Smooth muscle cell of the brain vasculature (primary cell): ENCODE results near the gene STXBP3.

Experiments
- DNase-seq: peaks from one replicate; pipeline ENCODE4 v3.0.0-alpha.2; 2012; ENCODE audit warnings: low read depth, low spot score

The STXBP3 gene

DNA sequence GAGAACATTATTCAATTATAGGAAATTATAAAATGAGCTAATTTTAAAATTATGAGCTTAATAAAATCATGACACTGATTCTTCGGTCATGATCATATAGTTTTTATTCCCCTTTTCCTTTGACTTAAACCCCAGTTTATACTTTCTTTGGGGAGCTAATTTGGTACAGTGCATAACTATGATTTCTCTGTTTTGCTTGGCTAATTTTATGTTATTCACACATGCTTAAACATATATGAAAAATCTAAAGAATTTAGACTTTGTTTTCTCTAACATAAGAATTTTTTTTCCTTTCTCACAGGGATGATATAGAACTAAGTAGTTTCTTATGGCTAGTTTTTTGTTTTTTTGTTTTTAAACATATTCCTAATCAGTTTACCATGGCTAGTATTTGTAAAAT is 52.5 kb downstream of the STXBP3 start:
- DNase-seq: no peak

DNA sequence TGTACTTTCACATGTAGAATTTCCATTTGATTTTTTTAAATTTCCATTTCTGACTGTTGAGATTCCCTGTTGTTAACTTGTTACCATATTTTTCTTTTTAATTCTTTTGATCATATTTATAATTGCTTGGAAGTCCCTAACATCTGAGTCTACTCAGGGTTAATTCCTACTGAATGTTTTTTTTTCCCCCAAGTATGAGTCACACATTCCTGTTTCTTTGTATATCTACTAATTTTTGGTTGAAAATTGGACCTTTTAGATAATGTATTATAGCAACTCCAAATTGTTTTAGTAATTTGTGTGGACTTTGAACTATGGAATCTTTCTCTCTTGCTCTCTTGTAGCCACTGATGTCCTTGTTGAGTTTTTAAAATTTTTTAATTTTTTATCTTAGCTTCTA is 54.6 kb downstream of the STXBP3 start:
- DNase-seq: no peak

DNA sequence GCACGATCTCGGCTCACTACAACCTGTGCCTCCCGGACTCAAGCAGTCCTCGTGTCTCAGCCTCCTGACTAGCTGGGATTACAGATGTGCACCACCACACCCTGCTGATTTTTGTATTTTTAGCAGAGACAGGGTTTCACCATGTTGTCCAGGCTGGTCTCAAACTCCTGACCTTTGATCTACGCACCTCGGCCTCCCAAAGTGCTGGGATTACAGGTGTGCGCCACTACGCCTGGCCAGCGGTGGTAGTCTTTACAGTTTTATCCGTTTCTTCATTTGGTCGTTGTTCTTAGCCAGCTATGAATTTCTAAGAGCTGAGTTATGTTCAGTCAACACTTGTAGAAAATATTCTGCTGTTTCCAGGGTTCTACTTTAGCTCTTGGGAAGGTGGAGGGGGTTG is 57.1 kb downstream of the STXBP3 start:
- DNase-seq: no peak

DNA sequence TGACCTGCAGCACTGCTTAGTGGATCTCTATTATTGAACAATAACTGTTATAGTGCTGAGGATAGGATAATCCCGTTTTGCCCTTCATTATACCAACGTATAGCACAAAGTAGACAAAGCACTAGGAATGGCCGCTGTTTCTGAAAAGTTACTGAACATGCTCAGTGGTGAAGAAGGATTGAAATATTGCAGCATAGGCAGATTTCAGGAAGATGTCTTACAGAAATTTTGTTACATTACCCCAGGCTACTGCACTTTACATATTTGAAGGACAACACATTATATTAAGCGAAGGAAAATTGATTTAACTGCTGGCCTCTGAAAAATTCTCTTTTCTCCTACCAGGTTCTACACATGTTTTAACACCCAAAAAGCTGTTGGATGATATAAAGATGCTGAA is 62.0 kb downstream of the STXBP3 start:
- DNase-seq: no peak

DNA sequence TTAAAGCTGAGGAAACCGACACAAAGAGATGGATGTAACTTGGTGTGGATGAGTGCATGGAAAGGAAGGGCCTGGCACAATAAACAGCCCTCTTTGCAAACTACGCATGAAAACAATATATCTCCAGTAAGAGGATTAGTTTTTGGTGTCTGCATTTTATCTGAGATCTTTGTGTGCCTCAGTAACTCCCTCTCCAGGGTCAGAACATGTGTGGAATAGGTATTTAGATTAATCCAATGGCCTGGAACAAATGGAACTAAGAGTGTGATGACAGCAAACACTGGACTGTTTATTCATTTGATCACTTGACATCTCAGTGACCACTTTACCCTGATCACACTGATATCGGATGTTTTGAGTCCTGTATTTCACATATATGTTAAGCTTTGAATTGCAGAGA is 65.1 kb downstream of the STXBP3 start:
- DNase-seq: no peak

DNA sequence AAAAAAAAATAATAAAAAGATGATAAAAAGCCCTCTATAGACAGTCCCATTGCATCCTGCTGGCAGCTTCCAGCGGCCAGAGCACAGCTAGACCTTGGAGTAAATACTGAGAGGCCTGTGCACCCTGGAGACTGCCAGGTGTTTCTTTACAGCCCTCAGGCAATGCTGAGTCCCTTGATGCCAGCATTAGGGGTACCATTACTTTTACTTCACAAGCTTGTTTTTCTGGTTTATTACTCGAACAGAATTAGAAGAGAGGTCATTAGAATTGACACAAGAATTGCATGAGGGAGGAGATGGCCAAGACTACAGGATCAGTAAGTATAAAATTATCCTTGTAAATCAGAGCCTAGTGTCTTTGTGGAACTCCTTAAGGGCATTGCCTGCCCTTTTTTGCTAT is 66.9 kb downstream of the STXBP3 start:
- no peak for DNase-seq

DNA sequence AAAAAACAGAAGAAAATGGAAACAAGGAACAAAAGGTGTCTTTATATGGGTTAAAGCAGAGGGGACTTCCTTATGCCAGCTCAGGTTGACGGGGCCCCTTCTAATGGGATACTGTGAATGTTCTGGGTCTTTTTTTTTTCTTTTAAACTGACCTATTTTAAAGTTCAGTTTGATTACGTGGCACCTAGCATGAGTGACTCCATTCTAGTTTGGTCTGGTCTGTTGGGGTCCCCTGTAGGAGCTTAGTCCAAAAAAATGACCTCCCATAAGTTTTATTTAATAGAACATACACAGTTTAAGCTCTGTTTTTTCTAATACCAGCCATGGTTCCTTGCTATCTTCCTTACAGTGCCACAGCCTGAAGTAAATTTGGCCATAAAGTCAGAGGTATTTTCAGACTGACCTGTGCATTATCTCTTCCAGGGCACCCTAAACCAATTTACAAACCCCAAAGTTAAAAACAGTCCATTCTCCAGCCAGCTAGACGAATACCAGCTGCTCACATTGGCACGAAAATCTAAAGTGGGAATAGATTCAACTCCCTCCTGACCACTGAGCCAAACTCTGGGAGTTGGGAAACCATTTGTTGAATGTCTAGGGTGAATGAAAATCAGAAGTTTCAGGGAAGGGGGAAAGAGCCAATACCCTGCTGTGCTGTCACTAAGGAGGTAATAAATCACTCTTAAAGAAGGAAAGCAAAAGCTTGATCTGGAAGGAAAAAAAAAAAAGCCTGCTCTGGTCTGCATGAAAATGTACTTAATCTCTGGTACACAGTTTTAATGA is 68.1 kb downstream of the STXBP3 start:
- DNase-seq: no peak

DNA sequence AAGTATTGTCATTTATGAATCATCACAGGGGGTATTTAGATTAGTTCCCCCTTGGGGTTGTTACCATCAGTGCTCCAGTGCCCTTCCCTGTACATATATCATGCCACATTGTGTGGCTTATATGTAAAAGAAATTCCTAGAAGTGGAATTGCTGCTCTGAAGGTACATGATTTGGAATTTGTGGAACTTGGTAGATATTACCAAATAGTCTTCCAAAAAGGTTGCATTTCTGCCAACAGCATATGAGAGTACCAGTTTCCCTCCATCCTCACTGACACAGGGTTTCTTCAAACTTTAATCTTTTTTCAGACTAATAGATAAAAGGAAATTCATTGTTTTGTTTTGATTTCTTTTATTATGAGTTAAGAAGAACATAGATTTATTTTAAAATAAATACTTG is 69.1 kb downstream of the STXBP3 start:
- DNase-seq: no peak

DNA sequence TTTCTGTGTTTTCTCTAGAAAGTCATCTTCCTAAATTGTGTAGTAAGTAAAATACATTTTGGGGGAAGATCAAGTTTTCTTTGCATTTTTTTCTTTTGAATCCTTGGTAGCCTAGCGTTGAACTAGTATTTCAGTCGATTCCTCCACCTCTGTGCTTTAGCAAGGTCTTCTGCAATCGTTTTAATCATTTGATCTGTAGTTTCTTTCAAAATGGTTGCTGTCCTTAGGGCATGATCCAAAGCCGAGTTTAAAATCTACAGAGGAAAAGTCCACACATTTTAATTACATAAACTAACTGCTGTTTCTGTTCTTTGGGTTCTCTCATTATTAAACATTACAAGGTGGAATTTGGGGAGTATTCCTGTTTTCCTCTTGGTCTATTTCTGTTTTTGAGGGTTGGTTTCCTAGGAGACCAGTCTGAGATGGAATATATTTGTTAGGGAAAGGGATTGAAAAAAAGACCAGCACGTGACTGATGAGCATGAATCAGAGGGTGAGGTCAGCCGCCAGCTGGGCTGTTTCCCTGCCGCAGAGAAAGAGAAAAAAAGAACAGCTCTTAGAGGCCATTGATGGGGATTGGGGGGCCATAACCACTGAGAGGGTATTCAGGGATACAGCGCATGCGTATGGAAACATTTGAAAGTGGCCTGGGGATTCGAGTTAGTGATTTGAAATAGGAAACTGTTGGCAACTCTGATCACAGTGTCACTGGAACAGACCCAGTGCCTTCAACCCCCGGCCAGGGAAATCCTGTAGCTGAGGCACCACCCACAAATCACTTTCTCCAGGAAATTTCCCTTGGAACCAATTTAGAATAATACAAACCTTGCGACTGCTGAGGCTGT is 69.8 kb downstream of the STXBP3 start:
- peak; percentile 75 for DNase-seq

DNA sequence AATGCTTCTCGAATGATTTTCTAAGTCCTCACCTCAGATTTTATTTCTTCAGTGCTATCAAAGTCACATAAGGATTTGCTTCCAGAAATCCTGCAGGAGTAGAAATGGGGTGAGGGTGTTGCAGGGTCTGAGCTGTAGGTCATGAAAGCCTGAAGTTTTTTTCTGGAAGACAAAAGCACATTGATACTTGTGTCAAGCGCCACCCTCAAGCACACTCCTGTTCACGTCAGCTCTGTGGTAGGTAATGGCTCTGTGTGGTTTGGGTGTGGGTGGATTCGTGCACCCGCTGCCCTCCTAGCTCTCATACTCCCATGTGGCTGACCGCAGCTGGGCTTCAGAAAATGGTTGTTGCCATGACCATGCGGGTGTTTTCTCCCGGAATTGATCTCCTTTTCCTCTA is 70.5 kb downstream of the STXBP3 start:
- no peak for DNase-seq

DNA sequence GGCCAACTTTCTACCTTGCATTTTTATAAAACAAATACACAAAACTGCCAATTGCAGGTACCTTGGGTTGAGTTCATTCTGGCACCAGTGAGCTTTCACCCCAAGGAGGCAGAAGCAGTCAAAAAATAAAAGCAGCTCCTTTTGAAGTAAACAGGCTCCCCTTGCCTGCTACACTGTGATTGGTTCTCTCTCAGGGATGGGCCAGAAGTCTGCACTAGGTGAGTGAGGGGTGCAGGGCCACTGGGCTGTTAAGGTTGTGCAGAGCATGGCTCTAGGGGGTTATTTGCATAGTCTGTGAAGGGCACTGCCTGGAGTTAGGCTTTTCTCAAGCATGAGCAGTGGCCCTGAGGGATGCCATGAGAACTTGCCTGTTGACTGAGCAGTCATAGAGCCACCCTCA is 71.3 kb downstream of the STXBP3 start:
- DNase-seq: no peak

DNA sequence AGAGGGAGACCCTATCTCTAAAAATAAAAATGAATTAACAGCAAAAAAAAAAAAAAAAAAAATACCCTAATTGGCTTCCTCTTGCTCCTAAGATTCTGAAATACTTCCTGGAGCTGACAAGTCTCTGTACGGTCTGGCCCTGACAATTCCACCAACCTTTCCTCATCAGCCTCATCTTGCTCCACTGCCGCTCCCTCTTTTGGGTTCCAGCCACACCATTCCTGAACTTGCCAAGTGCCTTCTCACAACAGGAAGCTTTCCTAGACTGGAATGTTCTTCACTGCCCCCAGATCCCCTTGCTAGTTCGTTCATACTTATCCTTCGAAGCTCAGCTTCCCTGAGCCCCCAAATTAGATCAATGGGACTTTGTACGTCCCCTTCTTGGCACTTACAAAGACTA is 73.4 kb downstream of the STXBP3 start:
- no peak for DNase-seq

DNA sequence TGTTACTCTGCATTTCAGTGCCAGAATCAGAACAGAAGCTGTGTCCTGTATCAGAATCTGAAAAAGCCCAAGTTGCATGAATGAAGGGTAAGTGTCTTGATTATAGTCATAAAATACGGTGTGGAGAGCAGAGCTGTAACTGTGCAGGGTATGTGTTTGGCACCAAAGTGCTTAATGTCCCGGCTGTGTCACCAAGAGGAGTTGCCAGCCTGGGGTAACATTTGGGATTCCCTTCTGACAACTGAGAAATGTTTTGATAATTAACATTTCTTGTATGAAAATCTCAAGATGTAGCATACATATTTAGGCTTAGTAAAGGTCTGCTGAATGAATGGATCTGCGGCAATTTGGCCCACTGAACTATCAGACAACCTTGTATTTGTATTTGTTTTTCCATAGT is 77.2 kb downstream of the STXBP3 start:
- DNase-seq: no peak

DNA sequence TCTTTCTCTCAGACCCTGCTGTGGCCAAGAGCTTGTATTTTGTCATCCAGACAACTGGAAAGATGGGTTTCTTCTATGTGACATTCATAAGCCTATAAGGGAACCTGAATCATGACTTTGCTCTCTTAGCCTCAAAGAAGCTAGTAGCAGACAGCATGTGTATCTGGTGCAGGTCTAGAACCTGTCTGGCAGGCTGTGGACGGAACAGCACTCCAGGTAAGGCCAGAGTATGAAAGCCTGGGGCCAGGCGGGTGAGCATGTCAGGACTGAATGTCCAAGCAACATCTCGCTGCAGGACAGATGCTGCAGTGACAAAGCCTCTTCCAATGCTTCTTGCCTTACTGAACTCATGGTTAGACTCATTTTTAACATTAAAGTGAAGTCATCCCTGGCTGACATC is 77.6 kb downstream of the STXBP3 start:
- DNase-seq: no peak

DNA sequence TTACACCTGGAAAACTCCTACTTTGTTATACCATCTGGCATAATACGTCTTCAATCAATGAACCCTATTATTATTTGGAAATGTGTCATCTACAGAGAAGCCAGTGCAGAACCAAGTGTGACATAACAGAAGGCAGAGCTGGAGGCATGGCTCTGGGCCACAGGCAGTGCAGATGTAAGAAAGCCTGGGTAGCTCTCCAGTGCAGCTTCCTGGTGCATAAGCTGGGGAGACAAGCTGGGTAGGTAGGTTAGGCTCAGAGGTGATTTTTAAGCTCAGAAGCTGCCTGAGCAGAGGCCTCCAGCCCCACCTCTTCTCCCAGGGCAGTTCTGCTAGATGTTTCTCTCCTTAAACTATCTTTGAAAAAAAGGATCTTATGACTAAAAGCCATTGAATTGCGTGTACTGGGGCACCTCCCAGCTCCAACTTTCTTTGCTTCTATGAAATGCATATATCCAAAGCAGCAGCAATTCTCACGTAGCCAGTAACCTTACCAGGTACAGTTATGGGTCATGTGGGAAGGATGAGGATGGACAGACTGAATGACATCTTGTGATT is 79.7 kb downstream of the STXBP3 start:
- no peak for DNase-seq

DNA sequence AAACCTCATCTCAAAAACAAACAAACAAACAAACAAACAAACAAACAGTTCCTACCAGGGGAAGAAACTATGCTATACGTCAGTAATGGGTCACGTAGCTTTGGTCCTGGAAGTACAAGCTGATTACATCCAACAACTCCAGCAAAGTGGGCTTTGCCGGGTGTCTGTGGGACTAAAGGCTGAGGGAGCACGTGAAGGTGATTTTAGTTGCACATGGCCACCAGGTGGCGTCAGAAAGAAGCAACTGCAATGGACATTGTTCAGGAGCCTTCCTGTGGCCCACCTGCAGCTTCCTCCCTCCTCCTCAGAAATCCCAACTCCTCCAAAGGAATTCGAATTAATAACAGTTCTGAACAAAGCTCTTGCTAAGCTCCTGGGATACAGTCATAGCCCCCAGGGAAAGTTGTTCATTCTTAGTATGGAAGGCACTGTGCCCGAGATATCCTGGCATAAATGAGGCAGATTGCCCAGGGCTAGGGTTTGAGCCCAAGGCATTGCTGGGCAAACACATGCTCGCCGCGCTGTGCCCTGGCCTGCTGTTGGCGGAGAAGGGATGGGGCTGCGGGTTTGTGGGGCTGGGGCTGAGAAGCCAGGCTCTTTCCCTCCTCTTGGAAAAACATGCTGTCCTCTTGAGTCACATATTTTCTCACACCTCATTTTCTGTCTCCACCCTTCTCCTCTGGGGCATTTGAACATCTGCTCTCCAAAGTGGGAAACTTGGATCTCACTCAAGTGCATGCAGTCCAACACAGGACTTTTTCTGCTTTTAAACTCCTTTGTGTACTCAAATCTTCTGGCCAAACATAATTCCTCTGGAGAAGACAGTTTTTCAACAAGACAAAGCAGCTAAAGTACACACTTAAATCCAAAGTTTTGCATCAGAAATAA is 81.8 kb downstream of the STXBP3 start:
- no peak for DNase-seq

DNA sequence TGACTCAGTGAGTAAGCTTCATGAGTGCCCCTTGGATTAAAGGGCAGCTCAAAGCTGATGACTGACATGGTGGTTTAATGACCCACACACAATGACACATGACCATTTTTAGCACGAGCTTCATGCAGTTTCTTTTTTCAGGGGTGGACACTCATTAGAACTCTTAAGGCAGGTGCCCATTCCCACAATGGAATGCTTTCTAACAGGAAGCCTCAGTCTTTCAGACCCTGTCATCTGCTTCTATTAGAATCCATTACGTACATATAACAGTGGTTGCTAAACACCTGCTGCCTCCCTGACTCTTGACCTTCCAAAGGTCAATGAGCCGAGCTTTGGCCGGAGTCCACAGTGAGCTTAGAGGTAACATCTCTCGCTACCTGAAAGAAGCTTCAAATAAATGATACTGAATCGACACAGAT is 83.0 kb downstream of the STXBP3 start:
- DNase-seq: no peak

DNA sequence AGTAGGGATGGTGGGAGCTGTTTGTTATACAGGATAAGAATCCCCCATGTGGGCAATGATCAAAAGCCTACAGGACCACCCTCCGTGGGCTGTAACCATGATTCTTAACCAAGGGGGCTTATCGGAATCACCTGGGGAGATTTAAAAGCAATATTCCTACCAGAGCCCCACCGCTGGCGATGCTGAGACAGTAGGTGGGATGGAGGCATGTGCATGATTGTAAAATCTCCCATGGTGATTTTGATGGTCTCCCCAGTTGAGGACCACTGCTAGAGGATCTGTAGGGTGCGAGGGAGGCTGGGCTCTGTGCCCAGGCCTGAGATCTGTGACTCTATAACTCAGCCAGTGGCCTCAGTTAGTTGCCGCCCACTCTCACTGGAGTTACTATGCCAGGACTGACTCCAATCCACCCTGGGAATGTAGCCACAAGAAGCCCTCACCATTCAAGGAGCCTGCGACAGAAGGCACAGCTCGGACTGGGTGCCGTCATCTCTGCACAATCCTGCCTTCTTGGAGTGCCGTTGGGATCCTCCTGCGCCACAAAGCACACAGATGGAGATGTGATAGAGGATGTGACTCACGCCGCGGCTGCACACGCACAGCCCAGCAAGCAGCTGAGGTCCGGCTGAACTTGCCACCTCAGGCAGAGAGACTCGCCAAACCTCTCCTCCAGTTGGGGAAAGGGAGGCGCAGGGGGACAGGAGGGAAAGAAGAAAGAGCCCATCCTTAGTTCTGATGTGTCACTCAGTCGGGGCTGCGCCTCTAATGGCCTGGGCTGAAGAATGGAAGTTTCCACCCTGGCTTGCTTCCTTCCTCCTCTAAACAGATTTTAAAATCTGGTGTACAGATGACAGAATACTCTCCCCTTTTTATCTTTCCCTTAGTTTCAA is 83.9 kb downstream of the STXBP3 start:
- peak; percentile 57 for DNase-seq

DNA sequence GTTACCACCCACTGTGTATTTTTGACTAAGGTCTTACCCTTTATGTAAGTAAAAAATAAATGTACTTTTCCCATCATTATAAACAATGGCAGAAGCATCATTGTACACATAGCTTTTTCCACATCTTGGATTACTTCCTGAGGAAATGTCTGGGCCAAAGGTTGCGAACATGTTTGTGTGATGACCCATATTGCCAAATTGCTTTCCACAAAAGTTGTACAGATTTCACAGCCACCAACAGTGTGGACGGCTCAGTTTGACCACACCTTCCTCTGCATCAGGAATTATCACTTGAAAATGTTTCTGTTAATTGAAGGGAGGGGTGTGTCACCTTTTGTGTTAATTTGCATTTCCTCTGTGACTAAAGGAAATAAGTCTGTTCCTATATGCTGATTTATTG is 84.8 kb downstream of the STXBP3 start:
- DNase-seq: no peak

DNA sequence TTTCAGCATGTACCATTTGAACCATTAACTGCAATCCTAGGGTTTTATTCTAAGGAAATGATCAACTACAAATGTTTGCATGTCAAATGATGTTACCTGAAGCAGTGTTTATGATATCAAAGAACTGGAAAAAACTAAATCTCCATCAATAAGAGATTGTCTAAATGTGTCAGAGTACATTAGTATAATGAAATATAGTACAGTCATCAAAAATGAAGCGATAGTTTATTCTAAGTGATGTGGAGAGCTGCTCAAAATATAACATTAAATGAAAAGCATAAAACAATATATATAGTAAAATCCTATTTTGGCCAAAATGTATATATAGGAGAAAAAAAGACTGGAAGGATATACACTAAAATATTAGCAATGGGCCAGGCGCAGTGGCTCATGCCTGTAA is 86.5 kb downstream of the STXBP3 start:
- no peak for DNase-seq

DNA sequence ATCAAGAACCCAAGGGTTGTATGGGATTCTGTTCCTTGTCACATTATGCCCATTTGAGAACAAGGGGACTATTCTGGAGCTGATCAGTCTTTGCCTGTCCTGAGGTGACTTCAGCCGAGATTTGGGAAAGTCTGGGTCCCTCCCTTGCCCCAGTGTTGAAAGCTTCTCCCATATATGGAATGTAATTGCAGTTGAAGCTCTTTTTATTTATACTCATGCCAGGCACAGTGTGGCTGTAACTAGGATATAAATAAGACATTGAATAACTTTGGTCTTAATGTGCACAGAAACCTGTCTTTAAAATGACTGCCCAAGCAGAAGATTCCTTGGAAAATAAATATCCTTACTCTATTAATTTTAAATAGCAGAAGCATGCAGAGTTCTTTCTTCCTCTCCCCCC is 95.2 kb downstream of the STXBP3 start:
- no peak for DNase-seq
